ENCODE results near the gene CARMIL1. TPM values are rescaled to one million over a fixed set of nuclear protein-coding genes. Genes with fewer than 3 reads are reported as not detected.

The CARMIL1 gene
- polyA plus RNA-seq, 1 of the 3 experiments (the other 2 are of a cell fraction), result 1.7 TPM

DNA sequence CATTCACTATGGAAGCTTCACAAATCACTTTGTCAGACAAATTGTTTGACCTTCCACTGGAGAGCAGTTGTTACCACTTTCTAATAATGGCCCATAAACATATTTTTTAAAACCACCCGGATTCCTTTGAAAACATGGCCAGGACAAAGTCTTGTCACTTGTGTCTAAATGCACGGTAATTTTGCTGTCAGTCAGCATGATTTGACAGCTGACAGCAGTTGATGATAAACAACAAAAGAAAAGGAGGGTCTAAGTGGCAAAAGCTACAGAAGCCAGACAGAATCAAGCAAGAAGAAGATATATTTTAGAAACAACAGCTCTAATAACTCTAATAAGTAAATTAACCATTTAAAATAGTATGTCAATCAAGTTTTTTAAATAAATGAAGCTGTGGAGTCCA, 27.7 kb upstream of the CARMIL1 start:
- peaks cover 0 to 9% of the 10 kb centered on the region in 2 experiments; a peak in 1 of 4 replicates for H3K4me1 ChIP-seq (ENCODE audit: control insufficient read depth in 1 of 2, insufficient read depth in 2 of 2, low read depth in 1 of 2, low read length in 1 of 2)
- no peaks in the 10 kb centered on the region for H3K9me2 ChIP-seq
- H2AFZ ChIP-seq (ENCODE audit: low read depth), result no peak overlapping the region; the same call in 1 of the 2 replicates
- no peaks in the 10 kb centered on the region for H4K20me1 ChIP-seq (ENCODE audit: insufficient read depth)
- no peaks in the 10 kb centered on the region for H3K9me3 ChIP-seq
- no peaks in the 10 kb centered on the region for H3K36me3 ChIP-seq (replicated peaks in 1 of 2; ENCODE audit: control insufficient read depth in 1 of 2, insufficient read depth in 2 of 2, low read length in 1 of 2)
- DNase-seq, result no peak
- ChIA-PET CTCF (interaction anchor here (1.0 to 6.6 kb wide), 4 partner anchors 14 to 33 kb away, joined by 3 to 37 read pairs (median 6); no protein-coding TSS in a partner anchor), POLR2A (no interaction called here)
- 85% methylated on average over 2 of the region's 2 CpGs for WGBS (ENCODE audit: low lambda C conversion rate)
- H3K4me3 ChIP-seq (ENCODE audit: low read depth in 2 of 2, low read length in 1 of 2), result no peak overlapping the region
- no peak overlapping the region for H3K9ac ChIP-seq
- no peaks in the 10 kb centered on the region for H3K27me3 ChIP-seq (ENCODE audit: insufficient read depth)
- TF ChIP-seq RCOR1 (IDR thresholded peaks at IDR 0.05; ENCODE audit: low read length), result no peak
- no peak for TF ChIP-seq NRF1 (IDR thresholded peaks at IDR 0.05; ENCODE audit: low read depth, low read length)
- no peak for TF ChIP-seq USF2 (IDR thresholded peaks at IDR 0.05; ENCODE audit: borderline replicate concordance, low read depth, low read length)
- TF ChIP-seq SMC3 (IDR thresholded peaks at IDR 0.05; ENCODE audit: low read depth, low read length), result no peak
- TF ChIP-seq, protein P1, sequence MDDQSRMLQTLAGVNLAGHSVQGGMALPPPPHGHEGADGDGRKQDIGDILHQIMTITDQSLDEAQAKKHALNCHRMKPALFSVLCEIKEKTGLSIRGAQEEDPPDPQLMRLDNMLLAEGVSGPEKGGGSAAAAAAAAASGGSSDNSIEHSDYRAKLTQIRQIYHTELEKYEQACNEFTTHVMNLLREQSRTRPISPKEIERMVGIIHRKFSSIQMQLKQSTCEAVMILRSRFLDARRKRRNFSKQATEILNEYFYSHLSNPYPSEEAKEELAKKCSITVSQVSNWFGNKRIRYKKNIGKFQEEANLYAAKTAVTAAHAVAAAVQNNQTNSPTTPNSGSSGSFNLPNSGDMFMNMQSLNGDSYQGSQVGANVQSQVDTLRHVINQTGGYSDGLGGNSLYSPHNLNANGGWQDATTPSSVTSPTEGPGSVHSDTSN (IDR thresholded peaks at IDR 0.05), result no peak
- TF ChIP-seq RFX5 (IDR thresholded peaks at IDR 0.05; ENCODE audit: low read length), result no peak
- no peak for TF ChIP-seq YY1 (IDR thresholded peaks at IDR 0.05; ENCODE audit: low read depth)
- no peak for TF ChIP-seq NFIC (IDR thresholded peaks at IDR 0.05; ENCODE audit: borderline replicate concordance)
- TF ChIP-seq, protein P2, sequence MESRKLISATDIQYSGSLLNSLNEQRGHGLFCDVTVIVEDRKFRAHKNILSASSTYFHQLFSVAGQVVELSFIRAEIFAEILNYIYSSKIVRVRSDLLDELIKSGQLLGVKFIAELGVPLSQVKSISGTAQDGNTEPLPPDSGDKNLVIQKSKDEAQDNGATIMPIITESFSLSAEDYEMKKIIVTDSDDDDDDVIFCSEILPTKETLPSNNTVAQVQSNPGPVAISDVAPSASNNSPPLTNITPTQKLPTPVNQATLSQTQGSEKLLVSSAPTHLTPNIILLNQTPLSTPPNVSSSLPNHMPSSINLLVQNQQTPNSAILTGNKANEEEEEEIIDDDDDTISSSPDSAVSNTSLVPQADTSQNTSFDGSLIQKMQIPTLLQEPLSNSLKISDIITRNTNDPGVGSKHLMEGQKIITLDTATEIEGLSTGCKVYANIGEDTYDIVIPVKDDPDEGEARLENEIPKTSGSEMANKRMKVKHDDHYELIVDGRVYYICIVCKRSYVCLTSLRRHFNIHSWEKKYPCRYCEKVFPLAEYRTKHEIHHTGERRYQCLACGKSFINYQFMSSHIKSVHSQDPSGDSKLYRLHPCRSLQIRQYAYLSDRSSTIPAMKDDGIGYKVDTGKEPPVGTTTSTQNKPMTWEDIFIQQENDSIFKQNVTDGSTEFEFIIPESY (IDR thresholded peaks at IDR 0.05; ENCODE audit: borderline replicate concordance, low read depth), result no peak
- no peak for TF ChIP-seq TAF1 (IDR thresholded peaks at IDR 0.05; ENCODE audit: borderline replicate concordance, low read depth, low read length)
- TF ChIP-seq EZH2phosphoT487 (IDR thresholded peaks at IDR 0.05; ENCODE audit: borderline replicate concordance, low read depth), result no peak
- no peak for TF ChIP-seq GATA2 (CRISPR knock-in tag; IDR thresholded peaks at IDR 0.05)
- TF ChIP-seq MEF2A (IDR thresholded peaks at IDR 0.05; ENCODE audit: borderline replicate concordance, low read depth), result no peak
- TF ChIP-seq CTCF (IDR thresholded peaks at IDR 0.05), result no peak
- TF ChIP-seq JUND (IDR thresholded peaks at IDR 0.05), result no peak
- no peak for TF ChIP-seq RAD21 (IDR thresholded peaks at IDR 0.05; ENCODE audit: low read length)
- no peak overlapping the region for H3K4me2 ChIP-seq
- peak overlapping the region in 1 of 2 experiments; percentile 20; a peak in 2 of 4 replicates for H3K27ac ChIP-seq (ENCODE audit: low read depth in 2 of 2, low read length in 1 of 2)
- H3K79me2 ChIP-seq (ENCODE audit: insufficient read depth), result no peaks in the 10 kb centered on the region
- peaks cover 28% of the 10 kb centered on the region for H3F3A ChIP-seq (replicated peaks; ENCODE audit: insufficient read depth)
